Measurements from ENCODE around the gene BMP5. TPM values are rescaled to one million over a fixed set of nuclear protein-coding genes. Genes with fewer than 3 reads are reported as not detected.

The BMP5 gene
- total and polyA plus RNA-seq, 2 of the 8 experiments (the other 6 are each of a cell fraction or from before 2014, with no cell fraction given) = 0.02 TPM; not detected in 1

DNA sequence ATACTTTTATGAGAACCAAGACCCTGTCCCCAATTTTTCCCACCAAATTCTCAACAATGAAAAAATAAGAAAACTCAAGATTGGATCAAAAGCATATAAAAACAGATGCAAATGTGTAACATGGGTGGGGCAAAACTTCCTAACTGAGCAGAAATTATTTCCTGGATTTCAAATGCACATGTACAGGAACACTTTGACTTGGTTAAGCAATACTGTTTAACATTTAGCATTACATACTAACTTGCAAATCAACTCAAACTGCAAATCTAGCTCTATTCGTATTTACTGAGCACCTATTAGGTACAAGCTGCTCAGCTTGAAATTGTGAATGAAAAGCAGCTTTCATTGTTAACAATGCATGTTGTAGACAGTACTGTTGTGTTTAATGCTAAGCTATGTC is 40.2 kb downstream of the BMP5 start:
- CTCF ChIA-PET (ENCODE audit: partially characterized antibody) = interaction anchor here (0.6 to 1.2 kb wide), 3 partner anchors 11 to 543 kb away, joined by 3 to 4 read pairs (median 3); no protein-coding TSS in a partner anchor

More for the DNA sequence above, 40.2 kb downstream of the BMP5 start:
- H2BK120ac ChIP-seq (replicated peaks; ENCODE audit: low read depth, low read length) = no peak overlapping the region
- 0 out of 2 replicates have a peak overlapping the region, but pooled peaks have one; percentile 26 for H2AFZ ChIP-seq (ENCODE audit: low read length)
- no peak overlapping the region for H3K14ac ChIP-seq (ENCODE audit: insufficient read length)
- H3K36me3 ChIP-seq (ENCODE audit: control insufficient read depth in 2 of 4, insufficient read depth in 4 of 4, low read length in 3 of 4) = no peaks in the 10 kb centered on the region
- POLR2A ChIA-PET (ENCODE audit: partially characterized antibody) = no interaction called here
- no peak for DNase-seq (ENCODE audit: low read depth in 1 of 2, low spot score in 2 of 2)
- TF ChIP-seq CBX8 (IDR thresholded peaks at IDR 0.05; ENCODE audit: borderline replicate concordance, low read depth, low read length) (no peak), CREB1 (IDR thresholded peaks at IDR 0.05) (no peak), SIX5 (IDR thresholded peaks at IDR 0.05; ENCODE audit: low read depth, low read length) (no peak), NRF1 (IDR thresholded peaks at IDR 0.05; ENCODE audit: low read depth, low read length) (no peak), RXRA (IDR thresholded peaks at IDR 0.05; ENCODE audit: insufficient read depth, low read depth, low read length) (no peak), BRCA1 (IDR thresholded peaks at IDR 0.05; ENCODE audit: low read depth, low read length) (no peak), BACH1 (IDR thresholded peaks at IDR 0.05; ENCODE audit: low read length) (no peak), POU5F1 (IDR thresholded peaks at IDR 0.05; ENCODE audit: low read depth, low read length) (no peak), JUN (IDR thresholded peaks at IDR 0.05; ENCODE audit: low read depth, low read length) (no peak)
- no peak for FAIRE-seq
- H3K79me2 ChIP-seq (ENCODE audit: control insufficient read depth in 1 of 2, insufficient read depth in 2 of 2, low read length in 2 of 2) = no peaks in the 10 kb centered on the region
- no peak overlapping the region for H3K27ac ChIP-seq (ENCODE audit: low read depth, low read length)
- no peak overlapping the region for H2BK5ac ChIP-seq (ENCODE audit: low read depth, low read length)
- H4K5ac ChIP-seq (ENCODE audit: insufficient read length, low read depth, low read length) = no peak overlapping the region
- H2BK12ac ChIP-seq (ENCODE audit: low read depth, low read length) = no peak overlapping the region
- H2BK15ac ChIP-seq (ENCODE audit: low read length) = no peak overlapping the region
- H3K27me3 ChIP-seq (replicated peaks in 1 of 4; ENCODE audit: control insufficient read depth in 3 of 4, extremely low read depth in 1 of 4, insufficient read depth in 3 of 4, low read length in 3 of 4) = no peaks in the 10 kb centered on the region
- H3K4ac ChIP-seq (replicated peaks; ENCODE audit: insufficient read length, low read depth, low read length) = no peak overlapping the region
- H3K79me1 ChIP-seq (ENCODE audit: low read depth, low read length) = no peaks in the 10 kb centered on the region; the same call in 1 of the 2 replicates
- H3K56ac ChIP-seq (replicated peaks; ENCODE audit: insufficient read length, low read depth, low read length) = no peak overlapping the region
- H3K23ac ChIP-seq (ENCODE audit: insufficient read length) = no peak overlapping the region
- WGBS, 2 experiments (ENCODE audit: extremely low coverage in 1 of 2, insufficient coverage in 1 of 2, insufficient read length in 1 of 2, insufficient replicate concordance in 2 of 2, low coverage in 1 of 2, low lambda C conversion rate in 2 of 2, missing lambda C conversion rate in 1 of 2) = 88% methylated on average over 1 of the region's 1 CpG; no CpG with 5 or more reads in 1 of the 2 experiments
- H2BK20ac ChIP-seq (ENCODE audit: low read length) = no peak overlapping the region
- no peaks in the 10 kb centered on the region for H3K4me1 ChIP-seq (replicated peaks in 1 of 4; ENCODE audit: control insufficient read depth in 3 of 4, insufficient read depth in 4 of 4, low read length in 3 of 4)
- no peak overlapping the region for H3K9ac ChIP-seq (replicated peaks in 1 of 4; ENCODE audit: extremely low read depth in 1 of 4, low read depth in 3 of 4, low read length in 3 of 4)
- H3K18ac ChIP-seq (ENCODE audit: extremely low read depth, low read length) = no peak overlapping the region
- H4K91ac ChIP-seq (replicated peaks; ENCODE audit: insufficient read length, low read length) = no peak overlapping the region
- 0 out of 2 replicates have a peak, but pooled peaks cover 2% of the 10 kb centered on the region for H3K23me2 ChIP-seq (ENCODE audit: low read depth, low read length)
- H4K8ac ChIP-seq (ENCODE audit: extremely low read depth, insufficient read depth, low read length) = no peak overlapping the region
- no peak overlapping the region for H3K4me2 ChIP-seq (ENCODE audit: insufficient read depth in 1 of 2, low read depth in 2 of 2, low read length in 2 of 2)
- no peak overlapping the region for H2AK5ac ChIP-seq (ENCODE audit: low read depth, low read length)
- no peaks in the 10 kb centered on the region for H3K9me3 ChIP-seq (ENCODE audit: insufficient read depth in 2 of 2, low read depth in 1 of 2, low read length in 1 of 2)
- no peaks in the 10 kb centered on the region for H4K20me1 ChIP-seq (replicated peaks in 1 of 2; ENCODE audit: control insufficient read depth in 1 of 2, insufficient read depth in 2 of 2, low read length in 2 of 2)
- H3K4me3 ChIP-seq (ENCODE audit: extremely low read depth in 1 of 4, insufficient read depth in 2 of 4, low read depth in 3 of 4, low read length in 4 of 4) = no peak overlapping the region
